KOPT-K1 (cell line): ENCODE data around the gene DYNC1I1.

Experiments
- H3K27ac ChIP-seq: fragments of 200-600 bp; sonication (generic); 2 replicates; pipeline ENCODE4 v1.5.1; 2016; ENCODE audit warnings: antibody characterized with exemption, mild to moderate bottlenecking, low read depth, low read length; ENCODE audit not compliant: poor library complexity, severe bottlenecking
- H3K36me3 ChIP-seq: fragments of 200-600 bp; sonication (generic); 2 replicates; pipeline ENCODE4 v1.5.1; 2017; ENCODE audit warnings: antibody characterized with exemption, mild to moderate bottlenecking, low read length, moderate library complexity; ENCODE audit not compliant: insufficient read depth
- H3K9me3 ChIP-seq: fragments of 200-600 bp; sonication (generic); 2 replicates; pipeline ENCODE4 v1.5.1; 2017; ENCODE audit warnings: antibody characterized with exemption, low read length, mild to moderate bottlenecking; ENCODE audit not compliant: insufficient read depth, poor library complexity, severe bottlenecking

DYNC1I1 gene

DNA sequence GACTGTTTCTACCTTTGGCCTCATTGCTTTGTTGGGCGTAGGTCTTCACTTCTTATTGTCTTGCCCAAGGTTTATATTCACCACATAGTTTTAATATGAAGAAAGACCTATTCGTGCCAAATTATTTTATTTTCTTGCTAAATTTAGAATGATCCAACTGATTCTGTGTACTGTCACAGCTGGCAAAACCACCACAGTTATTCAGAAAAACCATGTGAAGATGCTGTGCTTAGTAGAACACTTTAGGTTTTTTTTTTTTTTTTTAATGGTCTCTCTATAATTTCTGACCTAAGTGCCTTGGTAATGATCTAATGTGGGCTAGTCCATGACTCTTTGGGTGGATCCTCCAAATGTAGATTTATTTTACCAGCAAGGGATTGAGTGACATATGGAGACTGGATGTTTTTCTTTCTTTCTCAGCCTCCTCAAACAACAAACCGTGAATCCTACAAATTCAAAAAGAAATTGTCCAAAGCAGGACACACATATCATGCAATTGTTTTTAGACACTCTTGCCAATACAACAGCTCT is 243.8 kb downstream of the DYNC1I1 start:
- H3K36me3 ChIP-seq, result no peaks in the 10 kb centered on the region
- no peak overlapping the region for H3K27ac ChIP-seq
- H3K9me3 ChIP-seq, result no peaks in the 10 kb centered on the region

DNA sequence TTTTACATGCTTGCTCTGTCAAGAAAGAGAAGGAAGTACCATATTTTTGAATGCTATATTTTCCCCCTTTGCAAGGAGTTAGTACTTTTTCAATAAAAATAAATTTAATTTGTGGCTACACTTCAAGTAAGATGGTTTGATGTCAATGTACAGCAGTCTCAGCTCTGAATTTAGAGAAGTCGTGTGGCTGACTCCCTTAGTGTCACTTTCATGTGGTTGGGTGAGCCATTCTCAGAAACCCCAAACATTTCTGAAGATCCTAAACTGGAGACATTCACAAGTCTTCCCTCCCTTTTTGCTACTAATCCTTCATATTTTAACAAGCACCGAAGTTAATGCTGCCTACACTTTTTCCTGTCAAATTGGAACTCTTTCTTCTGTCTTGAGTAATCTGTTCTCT is 244.4 kb downstream of the DYNC1I1 start:
- Histone ChIP-seq H3K27ac (no peak overlapping the region), H3K36me3 (no peaks in the 10 kb centered on the region), H3K9me3 (no peaks in the 10 kb centered on the region)

DNA sequence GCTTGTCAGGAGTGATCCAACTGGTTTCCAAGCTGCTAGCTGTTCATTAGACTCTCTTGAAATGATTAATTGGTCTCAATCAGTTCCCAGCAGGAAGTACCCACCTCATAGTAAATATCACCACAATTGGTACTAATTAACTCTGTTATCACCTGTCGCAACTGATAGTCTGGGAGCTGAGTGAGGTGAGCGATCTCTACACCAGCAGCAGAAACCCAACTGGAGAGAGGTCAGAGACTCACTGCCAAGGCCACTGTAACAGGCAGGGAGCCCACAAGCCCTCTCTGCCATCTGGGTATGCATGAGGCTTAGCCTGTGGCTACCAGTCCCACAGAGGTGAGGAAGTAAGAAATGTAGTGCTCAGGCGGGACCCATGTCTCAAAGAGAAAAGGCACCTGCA is 245.5 kb downstream of the DYNC1I1 start:
- Histone ChIP-seq H3K36me3 (no peaks in the 10 kb centered on the region), H3K27ac (no peak overlapping the region), H3K9me3 (no peaks in the 10 kb centered on the region)

DNA sequence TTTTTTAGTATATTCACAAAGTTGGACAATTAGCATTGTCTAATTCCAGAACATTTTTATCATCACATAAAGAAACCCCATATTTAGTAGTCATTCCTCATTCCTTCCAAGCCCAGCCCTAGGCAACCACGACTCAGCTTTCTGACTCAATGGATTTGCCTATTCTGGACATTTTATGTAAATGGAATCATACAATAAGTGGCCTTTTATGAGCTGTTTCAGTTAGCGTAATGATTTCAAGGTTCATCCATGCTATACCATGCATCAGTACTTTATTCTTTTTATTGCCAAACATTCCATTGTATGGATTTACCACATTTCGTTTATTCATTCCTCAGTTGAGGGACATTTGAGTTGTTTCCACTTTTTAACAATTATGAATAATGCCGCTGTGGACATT is 249.2 kb downstream of the DYNC1I1 start:
- no peak overlapping the region for H3K27ac ChIP-seq
- H3K36me3 ChIP-seq, result no peaks in the 10 kb centered on the region
- H3K9me3 ChIP-seq, result no peaks in the 10 kb centered on the region

DNA sequence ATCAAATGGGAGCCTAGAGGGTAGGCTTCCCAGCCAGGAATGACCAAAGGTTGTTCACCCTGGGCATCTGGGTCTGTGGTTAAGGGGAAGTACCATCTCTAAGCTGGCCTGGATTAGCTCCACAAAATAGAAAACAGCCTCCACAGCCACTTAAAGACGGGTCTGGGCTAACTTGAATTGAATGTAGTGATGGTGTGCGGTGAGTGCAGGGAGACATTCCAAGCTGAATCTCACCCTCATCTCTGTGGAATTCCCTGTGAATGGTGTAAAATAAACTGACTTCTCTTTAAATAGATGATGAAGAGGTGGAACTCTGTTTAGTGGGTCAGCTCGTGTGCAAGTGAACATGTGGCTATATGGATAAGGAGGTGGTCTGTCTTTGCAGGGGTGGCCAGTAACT is 251.0 kb downstream of the DYNC1I1 start:
- Histone ChIP-seq H3K36me3 (no peaks in the 10 kb centered on the region), H3K27ac (no peak overlapping the region), H3K9me3 (no peaks in the 10 kb centered on the region)

DNA sequence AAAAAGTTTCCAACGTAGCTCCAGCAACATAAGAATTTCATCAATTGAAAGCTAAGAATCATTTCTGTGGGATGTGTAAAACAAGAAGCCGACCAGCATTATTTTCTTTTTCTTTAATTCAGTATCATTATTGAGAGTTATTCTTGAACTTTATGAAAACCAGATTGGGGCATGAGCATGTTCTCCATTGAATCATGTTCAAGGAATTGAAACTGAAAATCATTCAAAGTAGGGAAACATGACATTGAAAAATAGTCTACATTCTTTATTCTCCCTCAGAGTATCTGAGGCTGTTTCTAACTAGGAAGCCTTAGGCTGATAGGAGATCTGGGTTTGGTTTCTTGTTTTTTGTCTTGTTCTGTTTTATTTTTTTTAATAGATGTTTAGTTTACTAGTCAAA is 253.7 kb downstream of the DYNC1I1 start:
- Histone ChIP-seq H3K9me3 (no peaks in the 10 kb centered on the region), H3K36me3 (no peaks in the 10 kb centered on the region), H3K27ac (no peak overlapping the region)

DNA sequence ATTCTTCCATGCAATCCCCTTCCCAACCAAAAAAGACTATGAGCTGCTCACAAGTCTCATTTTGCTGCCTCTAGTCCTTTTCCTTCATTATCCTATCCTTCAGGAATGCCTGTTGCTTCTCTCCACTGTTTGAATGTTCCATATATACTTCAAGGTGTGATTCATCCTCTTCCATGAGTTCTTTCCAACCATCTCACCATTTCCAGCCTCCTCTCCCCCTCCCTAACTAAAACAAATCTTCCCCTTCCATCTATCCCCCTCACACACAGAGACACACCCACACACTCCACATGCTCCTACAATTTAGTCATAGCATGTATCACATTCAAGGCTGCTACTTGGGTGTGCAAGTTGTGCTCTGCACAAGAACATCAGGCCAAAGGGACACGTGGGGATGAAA is 254.3 kb downstream of the DYNC1I1 start:
- no peaks in the 10 kb centered on the region for H3K9me3 ChIP-seq
- no peak overlapping the region for H3K27ac ChIP-seq
- no peaks in the 10 kb centered on the region for H3K36me3 ChIP-seq

DNA sequence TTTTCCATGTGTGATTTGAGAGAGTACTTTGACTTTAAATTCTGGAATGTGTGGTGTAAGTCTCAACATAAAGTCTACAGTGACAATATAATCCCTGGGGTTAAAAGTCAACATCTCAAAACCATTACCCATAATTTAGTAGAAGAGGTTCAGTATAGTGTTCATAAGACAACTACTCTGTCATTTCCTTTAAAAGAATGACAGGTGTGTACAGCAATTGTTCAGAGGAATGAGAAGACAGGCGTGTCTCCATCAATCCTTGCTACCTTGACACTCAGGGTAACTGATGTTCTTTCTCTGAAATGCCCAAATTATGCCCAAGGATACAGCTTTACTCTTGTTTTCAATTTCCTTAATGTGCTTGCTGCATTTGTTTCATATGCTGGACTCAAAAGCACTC is 256.4 kb downstream of the DYNC1I1 start:
- Histone ChIP-seq H3K9me3 (no peaks in the 10 kb centered on the region), H3K27ac (no peak overlapping the region), H3K36me3 (no peaks in the 10 kb centered on the region)

DNA sequence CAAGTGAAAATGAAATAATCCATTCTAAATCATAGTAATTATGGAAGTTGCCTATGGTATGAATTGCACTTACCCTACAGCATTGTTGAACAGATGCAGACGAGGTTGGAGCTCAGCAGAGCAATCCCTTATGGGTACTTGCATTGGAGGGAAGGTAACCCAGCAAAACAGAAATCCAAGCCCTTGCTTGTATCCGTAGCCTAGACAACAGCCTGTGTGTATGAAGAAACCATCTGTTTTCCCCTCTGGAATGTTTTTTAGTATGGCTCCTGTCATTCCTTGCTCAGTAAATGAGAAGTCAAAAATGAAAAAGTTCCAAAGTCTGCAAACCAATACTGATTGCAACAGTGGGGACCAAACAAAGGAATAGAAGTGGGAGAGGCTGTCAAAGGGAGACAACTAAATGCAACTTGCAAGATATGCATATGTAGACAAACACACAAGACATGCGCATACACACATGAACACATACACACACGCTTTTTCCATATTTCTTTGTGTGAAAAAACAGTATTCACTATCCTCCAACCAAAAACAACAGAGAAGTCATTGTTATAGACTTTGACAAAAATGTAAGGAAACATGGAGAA is 260.8 kb downstream of the DYNC1I1 start:
- no peaks in the 10 kb centered on the region for H3K36me3 ChIP-seq
- H3K9me3 ChIP-seq, result no peaks in the 10 kb centered on the region
- H3K27ac ChIP-seq, result no peak overlapping the region

DNA sequence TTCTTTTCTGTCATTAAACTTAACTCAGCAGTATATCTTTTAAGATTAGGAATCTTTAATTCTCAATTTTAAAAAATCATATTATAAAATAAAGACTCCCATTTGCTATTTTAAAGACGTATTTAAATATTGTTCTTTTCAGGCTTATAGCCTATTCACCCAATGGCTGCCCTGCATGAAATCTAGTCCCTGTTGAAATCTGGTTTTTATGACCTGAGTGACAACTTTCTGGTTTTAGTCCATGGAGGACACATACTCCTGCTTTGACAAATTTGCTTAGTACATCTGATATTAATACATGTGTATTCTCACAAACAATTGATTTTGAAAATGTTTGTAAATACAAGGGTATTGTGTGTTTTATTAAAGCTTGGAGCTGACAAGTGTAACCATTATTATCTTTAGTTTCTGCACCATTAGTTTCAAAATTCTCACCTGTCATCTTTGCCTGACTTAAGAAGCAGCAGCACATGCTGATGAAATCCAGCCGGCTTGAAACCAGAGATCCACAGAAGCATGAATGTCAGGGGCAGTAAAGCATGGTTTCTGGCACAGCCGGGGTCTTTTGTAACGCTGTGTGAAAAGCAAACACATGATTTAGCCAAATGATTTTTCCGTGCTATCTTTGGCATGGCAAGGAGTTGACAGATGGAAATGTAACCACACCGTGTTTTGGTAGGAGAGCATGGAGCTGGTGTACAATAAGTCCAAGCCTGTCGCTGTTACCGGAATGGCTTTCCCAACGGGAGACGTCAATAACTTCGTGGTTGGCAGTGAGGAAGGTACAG is 262.8 kb downstream of the DYNC1I1 start:
- Histone ChIP-seq H3K9me3 (no peaks in the 10 kb centered on the region), H3K36me3 (no peaks in the 10 kb centered on the region), H3K27ac (no peak overlapping the region)

DNA sequence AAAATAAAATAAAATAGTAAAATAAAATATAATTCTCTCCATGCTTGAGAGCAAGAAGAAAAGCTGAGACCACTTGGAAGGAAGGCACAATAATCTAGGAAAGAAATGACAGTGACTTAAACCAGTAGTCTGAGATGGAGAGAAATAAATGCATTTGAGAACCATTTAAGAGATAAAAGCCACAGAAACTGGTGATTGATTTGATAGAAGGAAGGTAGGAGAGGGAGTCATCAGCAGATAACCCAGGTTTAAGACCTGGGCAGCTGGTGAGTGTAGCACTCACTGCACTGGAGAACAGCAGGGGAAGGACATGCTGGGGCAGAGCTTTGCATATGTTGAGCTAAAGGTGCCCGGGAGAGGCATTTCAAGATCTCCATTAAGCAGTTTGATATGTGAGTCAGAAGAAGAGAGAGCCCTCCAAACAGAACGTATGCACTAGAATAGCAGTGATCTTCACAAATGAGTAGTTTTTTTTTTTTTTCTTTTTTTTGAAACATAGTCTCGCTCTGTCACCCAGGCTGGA is 268.0 kb downstream of the DYNC1I1 start:
- H3K27ac ChIP-seq, result no peak overlapping the region
- no peaks in the 10 kb centered on the region for H3K9me3 ChIP-seq
- no peaks in the 10 kb centered on the region for H3K36me3 ChIP-seq

DNA sequence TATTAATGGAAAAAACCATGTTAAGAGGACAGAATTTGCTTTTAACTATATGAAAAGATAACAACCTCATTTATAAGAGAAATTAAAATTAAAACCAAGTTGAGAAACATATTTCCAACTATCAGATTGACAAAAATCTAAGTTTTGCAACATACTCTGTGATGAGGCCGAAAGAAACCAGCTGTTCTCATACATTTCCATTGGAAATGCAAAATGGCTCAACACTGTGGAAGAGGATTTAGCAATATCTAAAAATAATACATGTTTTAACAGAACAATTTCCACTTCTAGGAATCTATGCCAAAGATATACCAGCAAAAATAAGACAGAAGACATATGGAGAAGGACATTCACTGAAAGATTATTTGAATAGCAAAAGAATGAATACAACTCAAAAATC is 268.8 kb downstream of the DYNC1I1 start:
- Histone ChIP-seq H3K9me3 (no peaks in the 10 kb centered on the region), H3K27ac (no peak overlapping the region), H3K36me3 (no peaks in the 10 kb centered on the region)

DNA sequence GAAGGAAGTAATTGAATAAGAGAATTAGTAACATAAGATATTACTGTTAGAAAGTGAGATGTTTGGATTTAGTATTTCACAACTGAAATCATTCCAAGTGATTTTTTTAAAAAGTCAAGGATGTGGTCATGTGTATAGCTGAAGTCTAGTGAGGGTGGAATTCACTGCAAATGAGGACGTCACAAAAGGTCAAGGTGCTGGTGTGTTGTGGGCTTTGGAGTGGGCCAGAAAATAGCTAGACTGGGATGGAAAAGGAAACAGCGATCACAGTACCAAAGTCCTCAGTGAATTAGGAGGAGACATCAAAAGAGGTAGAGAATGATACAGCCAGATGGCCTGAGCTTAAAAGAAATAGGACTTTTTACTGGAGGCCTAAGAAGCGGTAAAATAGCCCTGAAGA is 272.8 kb downstream of the DYNC1I1 start:
- H3K27ac ChIP-seq, result no peak overlapping the region
- H3K36me3 ChIP-seq, result no peaks in the 10 kb centered on the region
- no peaks in the 10 kb centered on the region for H3K9me3 ChIP-seq

DNA sequence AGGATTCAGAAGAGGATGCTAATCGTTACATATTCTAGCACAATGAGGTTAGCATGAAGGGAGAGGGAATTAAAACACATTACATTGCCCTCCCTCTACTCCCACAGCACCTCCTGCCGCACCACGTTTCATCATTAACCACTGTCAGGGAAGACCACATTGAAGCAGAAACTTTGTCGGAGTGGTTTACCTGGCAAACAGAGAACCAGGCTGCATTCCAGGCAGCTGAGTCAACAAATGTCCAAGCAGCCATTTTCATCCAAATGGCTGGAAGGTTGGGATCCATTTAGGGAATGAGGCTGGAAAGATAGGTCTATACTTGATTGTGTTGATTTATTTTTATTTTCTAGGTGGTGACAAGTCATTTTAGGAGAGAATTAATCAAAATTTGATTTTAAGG is 273.6 kb downstream of the DYNC1I1 start:
- Histone ChIP-seq H3K27ac (no peak overlapping the region), H3K9me3 (no peaks in the 10 kb centered on the region), H3K36me3 (no peaks in the 10 kb centered on the region)

DNA sequence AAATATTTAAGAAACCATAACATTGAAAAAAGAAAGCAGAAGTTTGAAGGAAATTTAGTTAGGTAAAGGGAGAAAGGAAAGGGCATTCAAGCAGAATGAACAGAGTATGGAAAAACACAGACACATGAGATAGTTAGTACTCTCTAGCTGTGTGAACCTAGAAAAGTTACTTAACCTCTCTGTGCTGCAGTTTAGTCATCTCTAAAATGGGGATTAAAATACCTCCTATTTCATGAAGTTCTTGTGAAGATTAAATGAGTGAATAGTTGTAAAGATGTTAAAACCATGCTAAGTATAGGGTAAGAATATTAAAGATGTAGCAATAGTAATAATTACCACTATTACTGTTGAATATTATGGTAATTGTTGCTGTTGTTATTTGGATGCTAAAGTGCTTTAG is 279.9 kb downstream of the DYNC1I1 start:
- H3K27ac ChIP-seq, result no peak overlapping the region
- no peaks in the 10 kb centered on the region for H3K9me3 ChIP-seq
- no peaks in the 10 kb centered on the region for H3K36me3 ChIP-seq
